Ectodermal cell (in vitro differentiated cells): ENCODE measurements around the gene CNTNAP4.

Experiments
- H3K27ac ChIP-seq: 2 replicates; pipeline ENCODE4 v1.7.0; 2013; ENCODE audit warnings: mild to moderate bottlenecking, low read depth, low read length; ENCODE audit not compliant: insufficient read depth, poor library complexity, severe bottlenecking
- H3K27me3 ChIP-seq: 2 replicates; pipeline ENCODE4 v1.7.0; 2013; ENCODE audit warnings: mild to moderate bottlenecking, low read length; ENCODE audit not compliant: insufficient read depth, control insufficient read depth, poor library complexity, severe bottlenecking
- H3K36me3 ChIP-seq: one replicate; pipeline ENCODE4 v1.7.0; 2013; ENCODE audit warnings: low read length; ENCODE audit not compliant: control insufficient read depth, insufficient read depth
- H3K4me1 ChIP-seq: one replicate; pipeline ENCODE4 v1.7.0; 2013; ENCODE audit warnings: low read length; ENCODE audit not compliant: control insufficient read depth, insufficient read depth
- H3K4me3 ChIP-seq: 2 replicates; pipeline ENCODE4 v1.7.0; 2013; ENCODE audit warnings: low read depth, low read length, control low read depth; ENCODE audit not compliant: insufficient read depth
- H3K9me3 ChIP-seq: 2 replicates; pipeline ENCODE4 v1.7.0; 2013; ENCODE audit warnings: mild to moderate bottlenecking, low read length, moderate library complexity; ENCODE audit not compliant: control insufficient read depth
- WGBS, 2 experiments: methylation state at CpG; one replicate each; pipeline ENCODE4 v1.1.7; 2013; ENCODE audit warnings: missing lambda C conversion rate in 2 of 2; 5-methylcytosine and 5-hydroxymethylcytosine counted together

CNTNAP4 gene

GRCh38 chr16:76483307-76483909 is 206.2 kb downstream of the CNTNAP4 start:
- Histone ChIP-seq H3K27ac (no peak overlapping the region), H3K4me3 (no peak overlapping the region), H3K36me3 (no peaks in the 10 kb centered on the region), H3K27me3 (peaks cover 1% of the 10 kb centered on the region), H3K4me1 (no peaks in the 10 kb centered on the region), H3K9me3 (no peaks in the 10 kb centered on the region)
- WGBS, 2 experiments = 96 to 98% methylated on average over 8 of the region's 8 CpGs

GRCh38 chr16:76484020-76484419 is 206.8 kb downstream of the CNTNAP4 start:
- no peaks in the 10 kb centered on the region for H3K9me3 ChIP-seq
- no peaks in the 10 kb centered on the region for H3K27me3 ChIP-seq
- WGBS, 2 experiments = 81 to 84% methylated on average over 1 of the region's 1 CpG
- H3K4me1 ChIP-seq = no peaks in the 10 kb centered on the region
- no peaks in the 10 kb centered on the region for H3K36me3 ChIP-seq
- H3K27ac ChIP-seq = no peak overlapping the region
- no peak overlapping the region for H3K4me3 ChIP-seq

- no peak overlapping the region for H3K4me3 ChIP-seq
- H3K9me3 ChIP-seq = no peaks in the 10 kb centered on the region
- no peaks in the 10 kb centered on the region for H3K36me3 ChIP-seq
- 94 to 95% methylated on average over 1 of the region's 1 CpG for WGBS, 2 experiments
- H3K27ac ChIP-seq = no peak overlapping the region
- no peaks in the 10 kb centered on the region for H3K4me1 ChIP-seq
- H3K27me3 ChIP-seq = no peaks in the 10 kb centered on the region
These were observed 209.5 kb downstream of the CNTNAP4 start for GRCh38 chr16:76486740-76487139.

- Histone ChIP-seq H3K4me3 (no peak overlapping the region), H3K36me3 (no peaks in the 10 kb centered on the region), H3K27me3 (no peaks in the 10 kb centered on the region), H3K9me3 (no peaks in the 10 kb centered on the region), H3K27ac (no peak overlapping the region), H3K4me1 (no peaks in the 10 kb centered on the region)
- WGBS, 2 experiments = 81 to 82% methylated on average over 6 of the region's 6 CpGs
These were observed 210.3 kb downstream of the CNTNAP4 start for GRCh38 chr16:76487411-76488064.

- no peak overlapping the region for H3K27ac ChIP-seq
These were observed 210.8 kb downstream of the CNTNAP4 start for GRCh38 chr16:76488065-76488417.

GRCh38 chr16:76490036-76490639 is 212.9 kb downstream of the CNTNAP4 start:
- Histone ChIP-seq H3K9me3 (no peaks in the 10 kb centered on the region), H3K27ac (no peak overlapping the region), H3K4me3 (no peak overlapping the region), H3K4me1 (no peaks in the 10 kb centered on the region), H3K36me3 (no peaks in the 10 kb centered on the region), H3K27me3 (no peaks in the 10 kb centered on the region)
- WGBS, 2 experiments = 94 to 98% methylated on average over 3 of the region's 3 CpGs

More at GRCh38 chr16:76488065-76488417, 210.8 kb downstream of the CNTNAP4 start:
- no peaks in the 10 kb centered on the region for H3K4me1 ChIP-seq
- H3K36me3 ChIP-seq = no peaks in the 10 kb centered on the region
- H3K27me3 ChIP-seq = no peaks in the 10 kb centered on the region
- no peak overlapping the region for H3K4me3 ChIP-seq
- WGBS, 2 experiments = 92 to 98% methylated on average over 5 of the region's 5 CpGs
- H3K9me3 ChIP-seq = no peaks in the 10 kb centered on the region

GRCh38 chr16:76500006-76500405 is 222.8 kb downstream of the CNTNAP4 start:
- Histone ChIP-seq H3K27me3 (no peaks in the 10 kb centered on the region), H3K27ac (no peak overlapping the region), H3K4me3 (no peak overlapping the region), H3K4me1 (no peaks in the 10 kb centered on the region), H3K9me3 (no peaks in the 10 kb centered on the region), H3K36me3 (no peaks in the 10 kb centered on the region)
- 91 to 95% methylated on average over 20 to 21 of the region's 21 CpGs for WGBS, 2 experiments

- no peak overlapping the region for H3K27ac ChIP-seq
- no peaks in the 10 kb centered on the region for H3K36me3 ChIP-seq
- no peak overlapping the region for H3K4me3 ChIP-seq
- H3K9me3 ChIP-seq = no peaks in the 10 kb centered on the region
- H3K4me1 ChIP-seq = no peaks in the 10 kb centered on the region
- WGBS, 2 experiments = 97 to 99% methylated on average over 6 to 8 of the region's 8 CpGs
- no peaks in the 10 kb centered on the region for H3K27me3 ChIP-seq
These were observed 224.9 kb downstream of the CNTNAP4 start for GRCh38 chr16:76502063-76502462.

- no peaks in the 10 kb centered on the region for H3K36me3 ChIP-seq
- H3K9me3 ChIP-seq = no peaks in the 10 kb centered on the region
- no peaks in the 10 kb centered on the region for H3K4me1 ChIP-seq
- 95 to 97% methylated on average over 3 of the region's 3 CpGs for WGBS, 2 experiments
- no peaks in the 10 kb centered on the region for H3K27me3 ChIP-seq
- no peak overlapping the region for H3K27ac ChIP-seq
- no peak overlapping the region for H3K4me3 ChIP-seq
These were observed 225.4 kb downstream of the CNTNAP4 start for GRCh38 chr16:76502555-76502954.

- no peak overlapping the region for H3K27ac ChIP-seq
- H3K36me3 ChIP-seq = no peaks in the 10 kb centered on the region
- H3K4me3 ChIP-seq = no peak overlapping the region
- H3K4me1 ChIP-seq = no peaks in the 10 kb centered on the region
- no peaks in the 10 kb centered on the region for H3K9me3 ChIP-seq
- no peaks in the 10 kb centered on the region for H3K27me3 ChIP-seq
These were observed 225.9 kb downstream of the CNTNAP4 start for GRCh38 chr16:76503091-76503490.
